PC-9 (cell line): ENCODE data around the gene FAM171A1.

ENCODE experiments used
- EZH2 ChIP-seq: fragments of 200-600 bp; sonication (generic); IDR thresholded peaks from 2 replicates; pipeline ENCODE4 v1.8.0; 2017; ENCODE audit warnings: antibody characterized with exemption, low read depth
- TF ChIP-seq, protein P1 (sequence below): fragments of 200-600 bp; sonication (generic); conservative IDR thresholded peaks from 2 replicates; pipeline ENCODE4 v1.6.1; 2017; ENCODE audit warnings: mixed run types, antibody characterized with exemption, mild to moderate bottlenecking, moderate library complexity

DNA sequence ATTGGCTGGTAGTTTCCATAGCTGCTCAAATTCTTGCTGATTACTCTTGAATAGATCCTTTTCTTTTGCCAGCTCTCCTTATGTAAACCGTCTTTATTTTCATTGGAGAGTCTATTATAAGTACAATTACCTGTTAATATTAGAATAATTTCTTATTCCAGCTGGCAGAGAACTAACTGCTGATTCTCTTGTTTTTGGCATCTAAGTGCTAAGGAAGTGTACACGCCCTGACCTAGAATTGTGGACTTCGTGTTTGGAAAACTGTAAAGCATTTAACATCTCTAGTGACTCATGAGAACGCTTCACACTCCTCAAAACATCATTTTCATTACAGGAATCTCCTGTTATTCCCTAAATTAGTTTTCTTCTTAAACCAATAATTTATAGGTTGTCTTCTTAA, 39.9 kb upstream of the FAM171A1 start:
- TF ChIP-seq, protein P1, sequence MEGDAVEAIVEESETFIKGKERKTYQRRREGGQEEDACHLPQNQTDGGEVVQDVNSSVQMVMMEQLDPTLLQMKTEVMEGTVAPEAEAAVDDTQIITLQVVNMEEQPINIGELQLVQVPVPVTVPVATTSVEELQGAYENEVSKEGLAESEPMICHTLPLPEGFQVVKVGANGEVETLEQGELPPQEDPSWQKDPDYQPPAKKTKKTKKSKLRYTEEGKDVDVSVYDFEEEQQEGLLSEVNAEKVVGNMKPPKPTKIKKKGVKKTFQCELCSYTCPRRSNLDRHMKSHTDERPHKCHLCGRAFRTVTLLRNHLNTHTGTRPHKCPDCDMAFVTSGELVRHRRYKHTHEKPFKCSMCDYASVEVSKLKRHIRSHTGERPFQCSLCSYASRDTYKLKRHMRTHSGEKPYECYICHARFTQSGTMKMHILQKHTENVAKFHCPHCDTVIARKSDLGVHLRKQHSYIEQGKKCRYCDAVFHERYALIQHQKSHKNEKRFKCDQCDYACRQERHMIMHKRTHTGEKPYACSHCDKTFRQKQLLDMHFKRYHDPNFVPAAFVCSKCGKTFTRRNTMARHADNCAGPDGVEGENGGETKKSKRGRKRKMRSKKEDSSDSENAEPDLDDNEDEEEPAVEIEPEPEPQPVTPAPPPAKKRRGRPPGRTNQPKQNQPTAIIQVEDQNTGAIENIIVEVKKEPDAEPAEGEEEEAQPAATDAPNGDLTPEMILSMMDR = no peak
- TF ChIP-seq EZH2 = no peak
